SK-N-MC (cell line): ENCODE results near the gene GPATCH11.

ENCODE experiments used
- EZH2 ChIP-seq: fragments of 200-600 bp; sonication (generic); IDR thresholded peaks from one replicate; pipeline ENCODE4 v1.6.1; 2017; ENCODE audit warnings: antibody characterized with exemption
- FOXP2 ChIP-seq: optimal IDR thresholded peaks from 2 replicates; pipeline ENCODE3; 2011; ENCODE audit warnings: mild to moderate bottlenecking, moderate library complexity; ENCODE audit not compliant: insufficient read depth; ENCODE audit errors: extremely low read length, control extremely low read depth
- POLR2AphosphoS5 ChIP-seq: IDR thresholded peaks from 2 replicates; pipeline ENCODE4 v1.6.1; 2012; ENCODE audit warnings: mild to moderate bottlenecking, low read depth, low read length, borderline replicate concordance

DNA sequence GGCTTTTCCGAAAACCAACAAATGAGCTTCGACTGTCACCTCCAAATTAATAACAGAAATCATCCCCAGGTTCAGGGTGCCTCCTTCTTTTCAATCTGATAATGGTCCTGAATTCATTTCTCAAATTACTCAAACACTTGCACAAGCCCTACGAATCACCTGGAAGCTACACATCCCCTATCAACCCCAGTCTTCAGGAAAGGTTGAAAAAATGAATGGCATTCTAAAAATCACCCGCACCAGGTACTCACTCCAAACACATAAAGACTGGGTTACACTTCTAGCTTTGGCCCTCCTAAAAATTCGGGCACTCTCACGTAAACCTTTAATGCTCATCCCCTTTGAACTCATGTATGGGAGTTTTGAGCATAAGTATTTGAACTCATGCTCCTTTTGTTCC lies 48.6 kb downstream of the GPATCH11 start:
- TF ChIP-seq POLR2AphosphoS5 (no peak), EZH2 (no peak), FOXP2 (no peak)
